HG02678 (cell line): ENCODE results near the gene E2F6.

Experiments used
- ATAC-seq: cut with Tn5 transposase; IDR thresholded peaks from one replicate; pipeline ENCODE4 v1.9.1; 2021; ENCODE audit warnings: mild to moderate bottlenecking, moderate library complexity; ENCODE audit not compliant: unreplicated experiment

E2F6 gene

DNA sequence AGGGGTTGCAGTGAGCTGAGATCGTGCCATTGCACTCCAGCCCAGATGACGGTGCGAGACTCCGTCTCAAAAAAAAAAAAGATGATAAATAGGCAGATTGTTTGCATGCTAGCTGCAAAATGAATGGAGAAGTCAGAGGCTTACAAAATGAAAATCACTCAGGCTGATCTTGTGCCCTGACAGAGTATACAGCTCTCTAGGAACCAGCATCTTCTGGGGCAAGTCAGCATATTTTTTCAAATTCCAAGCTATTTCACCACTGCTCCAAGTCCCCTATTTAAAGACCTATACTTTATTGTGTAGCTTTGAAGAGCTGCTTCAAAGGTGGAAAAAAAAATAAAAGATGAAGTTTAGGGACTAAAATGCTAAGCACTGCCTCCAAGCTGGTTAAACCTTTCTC, 6.1 kb downstream of the E2F6 start:
- ATAC-seq: no peak

DNA sequence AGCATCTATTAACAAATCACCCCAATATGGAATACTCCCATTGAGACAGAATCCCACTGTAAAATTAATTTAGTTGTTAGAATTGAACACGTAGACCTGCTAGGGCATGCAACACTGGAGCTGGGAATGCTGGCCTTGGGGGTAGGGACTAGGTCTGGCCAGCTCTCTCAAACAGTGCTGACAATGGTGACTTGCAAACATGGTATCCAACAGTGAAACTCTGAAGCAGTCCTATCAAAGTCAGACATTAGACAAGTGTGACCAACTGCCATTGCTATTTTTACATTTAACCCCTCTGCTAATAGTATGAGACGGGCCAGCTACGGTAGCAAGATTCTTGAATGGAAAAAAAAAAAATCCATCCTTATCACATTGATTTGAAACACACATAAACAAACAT, 7.2 kb downstream of the E2F6 start:
- ATAC-seq: no peak

DNA sequence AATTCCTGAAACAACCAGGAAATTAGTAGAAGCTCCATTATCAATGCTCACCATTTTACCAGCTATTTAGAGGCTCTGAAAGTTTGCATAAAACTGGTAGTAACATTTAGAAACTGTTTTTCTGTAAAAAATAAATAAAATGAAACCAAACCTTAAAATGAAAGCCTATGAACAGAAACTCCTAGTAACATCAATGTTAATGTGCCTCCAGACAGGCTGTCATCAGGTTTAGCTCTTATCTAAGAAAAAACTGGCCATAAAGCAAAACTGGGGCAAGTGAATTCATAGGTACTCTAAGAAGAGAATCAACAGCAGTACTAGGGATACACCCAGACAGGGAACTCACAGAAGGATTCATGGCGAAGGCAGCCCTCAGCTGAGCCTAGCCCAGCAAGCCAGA, 8.0 kb downstream of the E2F6 start:
- peak; percentile 69 for ATAC-seq

GRCh38 chr2:11456251-11456650, 9.7 kb downstream of the E2F6 start:
- ATAC-seq: no peak

DNA sequence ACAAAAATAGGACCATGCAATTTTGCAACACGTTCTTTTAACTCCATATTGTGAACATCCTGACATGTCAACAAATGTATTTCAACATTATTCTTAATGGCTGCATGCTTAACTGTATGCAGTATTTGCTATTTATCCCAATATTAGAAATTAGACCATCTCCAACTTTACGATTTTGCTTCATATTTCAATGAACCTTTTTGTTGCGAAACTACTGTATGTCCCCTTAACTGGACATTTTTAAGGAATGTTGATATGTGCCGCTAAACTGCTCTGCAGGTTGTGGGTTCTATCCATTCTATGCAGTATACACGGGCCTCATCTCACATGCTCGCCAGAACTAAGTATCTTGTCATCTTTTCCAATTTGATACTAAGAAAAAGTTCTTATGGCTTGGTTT, 11.1 kb downstream of the E2F6 start:
- no peak for ATAC-seq

GRCh38 chr2:11450791-11451190, 15.2 kb downstream of the E2F6 start:
- no peak for ATAC-seq

DNA sequence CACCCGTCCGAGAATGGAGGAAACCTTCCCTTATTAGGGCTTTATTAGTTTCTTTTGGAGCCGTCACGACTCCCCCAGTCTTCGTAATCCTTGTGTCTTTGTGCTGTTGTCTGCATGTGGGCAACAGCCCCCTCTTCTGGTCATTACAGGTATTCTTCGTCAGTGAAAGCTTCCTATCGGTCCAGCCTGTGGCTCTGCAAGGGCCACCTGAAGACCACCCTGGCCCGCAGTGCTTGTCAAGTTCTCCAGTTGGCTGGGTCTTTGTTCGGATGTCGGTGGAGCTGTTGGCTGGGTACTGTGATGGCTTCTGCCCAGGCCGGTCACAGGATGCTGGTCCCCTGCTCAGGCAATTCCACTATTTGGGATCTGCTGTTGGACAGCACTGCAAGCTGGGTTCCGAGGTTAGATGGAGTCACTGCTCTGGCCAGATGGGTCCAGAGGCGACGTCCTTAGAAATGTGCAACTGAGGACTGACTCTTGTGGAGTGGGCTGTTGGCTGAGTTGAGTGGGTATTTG, 19.2 kb downstream of the E2F6 start:
- peak; percentile 48 for ATAC-seq

- ATAC-seq: no peak
Measured at GRCh38 chr2:11444737-11445136, 21.2 kb downstream of the E2F6 start.

GRCh38 chr2:11438555-11439080, 27.3 kb downstream of the E2F6 start:
- no peak for ATAC-seq

- ATAC-seq: no peak
Measured at GRCh38 chr2:11437602-11438001, 28.4 kb downstream of the E2F6 start.

DNA sequence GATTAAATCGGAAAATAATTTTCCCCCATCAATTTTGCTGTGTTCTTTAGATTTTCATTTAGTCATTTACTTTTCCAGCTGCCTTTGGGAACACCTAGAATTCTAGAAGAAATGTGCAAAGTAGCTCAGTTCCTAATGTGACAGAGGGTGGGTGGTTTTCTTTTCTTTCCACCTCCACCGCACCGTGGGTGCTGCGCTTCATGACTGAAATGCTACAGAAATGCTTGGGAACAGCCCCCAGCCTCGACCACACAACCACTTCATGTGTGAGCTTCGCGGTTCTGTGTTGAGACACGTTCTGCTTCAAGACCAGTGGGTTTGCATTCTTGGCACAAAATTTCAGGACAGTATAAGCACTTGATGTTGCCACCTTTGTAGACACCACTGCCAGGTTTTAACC, 30.9 kb downstream of the E2F6 start:
- no peak for ATAC-seq

DNA sequence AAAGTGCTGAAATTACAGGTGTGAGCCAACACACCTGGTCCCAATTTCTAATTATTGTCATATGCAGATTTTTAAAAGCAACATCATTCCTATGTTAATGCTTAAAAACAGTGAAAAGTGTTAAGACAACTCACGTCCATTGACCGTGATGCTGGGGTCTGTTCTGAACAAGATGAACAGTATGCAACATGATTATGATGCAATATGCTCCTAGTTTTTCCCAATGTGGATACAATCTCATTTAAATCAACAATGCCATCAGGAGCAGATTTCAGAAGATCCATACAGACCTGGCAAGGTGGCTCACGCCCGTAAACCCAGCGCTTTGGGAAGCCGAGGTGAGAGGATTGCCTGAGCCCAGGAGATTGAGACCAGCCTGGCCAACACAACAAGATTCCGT, 31.5 kb downstream of the E2F6 start:
- ATAC-seq: no peak

- ATAC-seq: no peak
Measured at GRCh38 chr2:11433822-11434221, 32.1 kb downstream of the E2F6 start.

GRCh38 chr2:11430729-11431128, 35.2 kb downstream of the E2F6 start:
- ATAC-seq: no peak

DNA sequence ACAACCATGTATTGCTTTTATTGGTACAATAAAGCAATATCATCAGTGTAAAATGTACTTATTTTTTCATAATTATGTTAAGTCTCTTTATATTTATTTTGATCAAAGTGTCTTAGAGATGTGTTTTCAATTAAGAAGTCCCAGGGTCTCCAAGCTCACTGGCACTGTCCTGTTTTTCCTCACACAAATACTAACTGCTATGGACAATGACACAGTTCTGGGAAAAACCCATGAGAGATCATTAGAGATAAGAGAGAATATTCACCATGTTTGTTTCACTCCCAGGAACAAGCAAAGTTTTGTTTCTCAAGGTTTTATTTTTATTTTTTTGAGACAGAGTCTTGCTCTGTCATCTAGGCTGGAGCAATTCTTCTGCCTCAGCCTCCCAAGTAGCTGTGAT, 38.7 kb downstream of the E2F6 start:
- ATAC-seq: no peak

DNA sequence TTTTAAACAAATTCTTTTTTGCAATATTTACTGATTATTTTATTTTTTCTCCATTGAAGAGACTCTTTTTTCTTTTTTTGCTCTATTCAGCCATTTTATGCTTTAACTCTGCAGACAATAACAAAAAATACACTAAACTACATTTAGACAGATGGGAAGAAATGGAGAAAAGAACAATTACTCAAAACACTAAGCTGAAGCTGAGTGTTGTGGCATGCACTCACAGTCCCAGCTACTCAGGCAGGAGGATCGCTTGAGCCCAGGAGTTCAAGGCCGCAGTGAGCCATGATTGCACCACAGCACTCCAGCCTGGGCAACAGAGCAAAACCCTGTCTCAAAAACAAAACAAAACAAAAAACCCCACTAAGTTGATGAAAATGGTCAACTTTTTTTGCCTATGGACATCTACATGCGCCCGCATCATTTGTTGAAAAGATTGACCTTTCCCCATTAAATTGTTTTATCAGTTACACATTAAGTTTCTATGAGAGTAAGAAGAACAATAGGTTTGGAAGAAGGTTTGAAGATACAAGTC, 43.0 kb downstream of the E2F6 start:
- ATAC-seq: no peak

GRCh38 chr2:11422491-11422865, 43.5 kb downstream of the E2F6 start:
- no peak for ATAC-seq

DNA sequence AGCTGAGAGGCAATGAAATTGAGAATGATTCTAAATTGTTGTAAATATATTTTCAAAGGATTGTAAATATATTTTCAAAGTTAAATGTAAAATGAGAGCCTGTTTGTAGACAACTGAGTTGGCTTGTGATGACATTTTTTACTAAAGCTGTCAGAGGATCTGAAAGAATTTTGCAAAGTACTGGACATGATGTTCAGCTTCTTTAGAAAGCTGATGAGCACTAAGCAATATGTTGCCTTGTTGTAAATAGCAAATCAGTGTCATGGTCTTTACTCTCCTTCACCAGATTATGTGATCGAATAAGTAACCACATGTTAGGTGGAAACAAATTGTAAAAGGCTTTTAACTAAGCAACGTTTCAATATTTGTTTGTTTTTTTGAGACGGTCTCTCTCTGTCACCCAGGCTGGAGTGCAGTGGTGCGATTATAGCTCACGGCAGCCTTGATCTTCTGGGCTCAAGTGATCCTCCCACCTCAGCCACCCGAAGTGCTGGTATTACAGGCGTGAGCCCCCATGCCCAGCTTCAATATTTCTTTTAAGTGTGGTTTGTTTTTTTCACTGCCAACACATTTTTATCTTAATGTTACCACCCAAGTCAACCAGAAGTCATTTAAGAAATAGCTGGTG, 44.0 kb downstream of the E2F6 start:
- ATAC-seq: no peak

GRCh38 chr2:11420671-11421070, 45.3 kb downstream of the E2F6 start:
- no peak for ATAC-seq

DNA sequence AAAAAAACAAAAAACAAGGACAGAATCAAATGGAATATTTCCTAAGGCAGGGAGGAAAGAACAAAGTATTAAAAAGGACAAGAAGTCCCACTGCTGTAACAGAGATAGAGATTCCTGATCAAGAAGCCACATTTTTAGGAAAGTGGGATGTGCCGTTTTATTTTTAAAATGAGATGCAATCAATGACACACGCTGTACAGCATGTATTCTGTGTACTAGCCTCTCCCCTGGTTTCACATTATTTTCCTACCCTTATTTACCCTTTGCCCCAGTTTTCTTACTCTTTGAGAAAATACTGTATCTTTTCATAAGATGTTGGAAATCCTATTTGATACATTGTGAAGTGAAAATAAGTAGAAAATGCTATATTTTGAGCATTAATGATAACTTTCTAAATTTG, 45.8 kb downstream of the E2F6 start:
- no peak for ATAC-seq

DNA sequence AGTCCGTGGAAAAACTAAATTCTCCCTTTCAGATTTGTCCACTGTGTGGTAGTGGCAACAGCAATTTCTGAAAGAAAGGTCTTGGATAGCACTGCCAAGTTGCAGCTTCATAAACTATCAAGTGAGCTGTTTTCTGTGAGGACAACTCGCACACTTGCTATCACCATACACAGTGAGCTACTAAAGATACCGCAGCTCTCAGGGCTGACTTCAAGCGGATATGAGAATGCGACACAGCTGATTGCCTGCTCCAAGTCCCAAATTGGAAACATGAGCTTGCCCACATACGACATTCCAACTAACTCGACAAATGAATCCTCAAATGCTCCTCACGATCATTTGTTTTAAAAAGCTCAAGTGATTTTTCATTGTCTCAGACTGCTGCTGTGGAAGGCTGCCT, 46.2 kb downstream of the E2F6 start:
- ATAC-seq: no peak

DNA sequence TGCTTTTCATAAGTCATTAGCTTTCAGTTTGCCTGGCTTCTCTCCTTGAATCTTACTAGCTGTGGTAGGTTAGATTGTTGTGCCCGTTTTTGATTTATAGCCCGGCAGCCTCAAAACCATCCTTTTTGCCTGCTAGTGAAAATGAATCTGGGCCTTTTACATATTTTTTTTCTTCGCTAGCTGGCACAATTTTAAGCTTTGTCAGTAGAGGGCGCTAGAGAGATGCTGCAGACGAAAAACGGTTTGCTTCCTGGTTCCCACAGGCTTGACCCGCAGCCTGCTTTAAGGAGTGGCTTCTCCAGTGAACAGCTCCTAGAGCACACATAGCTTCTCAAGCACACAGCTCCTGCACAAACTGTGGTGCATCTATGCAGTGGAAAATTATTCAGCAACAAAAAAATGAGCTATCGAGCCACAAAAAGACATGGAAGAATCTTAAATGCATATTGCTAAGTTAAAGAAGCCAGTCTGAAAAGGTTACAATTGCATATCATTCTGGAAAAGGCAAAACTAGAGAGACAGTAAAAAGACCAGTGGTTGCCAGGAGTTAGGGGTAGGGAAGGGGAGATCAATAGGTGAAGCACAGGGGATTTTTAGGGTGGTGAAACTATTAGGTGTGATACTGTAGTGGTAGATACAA, 47.9 kb downstream of the E2F6 start:
- ATAC-seq: no peak
